Stimulated activated CD4-positive, alpha-beta T cell treated with anti-CD3 and anti-CD28 coated beads, Interleukin-15, amount 100 ng/mL, for 1 hour (primary cell): ENCODE results near the gene RAB7A.

Experiments
- DNase-seq, 2 donors: peaks; one replicate each; pipeline ENCODE4 v3.0.0-alpha.2; 2020; ENCODE audit warnings: low read depth in 1 of 2, low spot score in 1 of 2

The RAB7A gene

GRCh38 chr3:128848936-128849335 is 123.0 kb downstream of the RAB7A start:
- DNase-seq = no peak

GRCh38 chr3:128849911-128850455 is 124.0 kb downstream of the RAB7A start:
- no peak for DNase-seq

GRCh38 chr3:128850544-128850943 is 124.6 kb downstream of the RAB7A start:
- no peak for DNase-seq

- no peak for DNase-seq
Measured at GRCh38 chr3:128851601-128852000, 125.6 kb downstream of the RAB7A start.

GRCh38 chr3:128853826-128854225 is 127.8 kb downstream of the RAB7A start:
- no peak for DNase-seq

- no peak for DNase-seq
Measured at GRCh38 chr3:128854475-128854874, 128.5 kb downstream of the RAB7A start.

GRCh38 chr3:128855569-128855968 is 129.6 kb downstream of the RAB7A start:
- no peak for DNase-seq

GRCh38 chr3:128858167-128858566 is 132.2 kb downstream of the RAB7A start:
- no peak for DNase-seq

GRCh38 chr3:128859630-128860029 is 133.6 kb downstream of the RAB7A start:
- no peak for DNase-seq

- no peak for DNase-seq
Measured at GRCh38 chr3:128861491-128861890, 135.5 kb downstream of the RAB7A start.

- DNase-seq = no peak
Measured at GRCh38 chr3:128863560-128863959, 137.6 kb downstream of the RAB7A start.
